Measurements from ENCODE around the gene CDIPT. TPM values are rescaled to one million over a fixed set of nuclear protein-coding genes. Genes with fewer than 3 reads are reported as not detected.
"Not testable (repeated sequence)": the region's sequence is repeated elsewhere in the genome, so short reads cannot be mapped to it uniquely, and the experiment has no call there.

CDIPT gene
- total RNA-seq, 2 experiments from 2014 or later: 52.0 to 62.0 TPM

DNA sequence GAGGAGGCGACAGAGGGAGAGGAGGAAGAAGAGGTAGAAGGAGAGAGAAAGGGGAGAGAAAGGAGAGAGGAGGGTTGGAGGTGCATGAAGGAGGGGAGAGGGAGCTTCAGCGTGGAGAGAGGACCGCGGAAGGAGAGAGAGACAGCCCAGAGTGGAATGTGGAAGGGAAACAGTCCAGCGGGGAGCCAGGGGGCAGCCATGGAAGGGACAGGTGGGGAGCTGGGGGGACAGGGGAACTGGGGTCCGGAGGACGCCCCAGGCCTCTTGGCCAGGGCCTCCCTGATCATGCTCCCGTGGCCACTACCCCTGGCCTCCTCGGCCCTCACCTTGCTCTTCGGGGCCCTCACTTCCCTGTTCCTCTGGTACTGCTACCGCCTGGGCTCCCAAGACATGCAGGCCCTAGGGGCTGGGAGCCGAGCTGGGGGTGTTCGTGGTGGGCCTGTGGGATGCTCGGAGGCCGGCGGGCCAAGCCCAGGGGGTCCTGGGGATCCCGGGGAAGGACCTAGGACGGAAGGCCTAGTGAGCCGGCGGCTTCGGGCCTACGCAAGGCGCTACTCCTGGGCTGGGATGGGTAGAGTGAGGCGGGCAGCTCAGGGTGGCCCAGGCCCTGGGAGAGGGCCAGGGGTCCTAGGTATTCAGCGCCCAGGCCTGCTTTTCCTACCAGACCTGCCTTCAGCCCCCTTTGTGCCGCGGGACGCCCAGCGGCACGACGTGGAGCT lies 38.0 kb upstream of the CDIPT start:
- ATAC-seq: no peak
- Mint-ChIP-seq H3K4me3 (peak overlapping the region; percentile 66), H3K36me3 (no peaks in the 10 kb centered on the region), H3K27ac (no peak overlapping the region), H3K4me1 (peaks cover 6% of the 10 kb centered on the region), H3K27me3 (peaks cover 18% of the 10 kb centered on the region), H3K9me3 (ENCODE audit: low read depth) (no peaks in the 10 kb centered on the region)
- CTCF ChIA-PET: interaction anchor here (0.8 to 1.6 kb wide), 4 partner anchors 16 to 131 kb away, joined by 3 to 4 read pairs (median 3); partner anchors contain the start of gene KCTD13
- no peak for DNase-seq

DNA sequence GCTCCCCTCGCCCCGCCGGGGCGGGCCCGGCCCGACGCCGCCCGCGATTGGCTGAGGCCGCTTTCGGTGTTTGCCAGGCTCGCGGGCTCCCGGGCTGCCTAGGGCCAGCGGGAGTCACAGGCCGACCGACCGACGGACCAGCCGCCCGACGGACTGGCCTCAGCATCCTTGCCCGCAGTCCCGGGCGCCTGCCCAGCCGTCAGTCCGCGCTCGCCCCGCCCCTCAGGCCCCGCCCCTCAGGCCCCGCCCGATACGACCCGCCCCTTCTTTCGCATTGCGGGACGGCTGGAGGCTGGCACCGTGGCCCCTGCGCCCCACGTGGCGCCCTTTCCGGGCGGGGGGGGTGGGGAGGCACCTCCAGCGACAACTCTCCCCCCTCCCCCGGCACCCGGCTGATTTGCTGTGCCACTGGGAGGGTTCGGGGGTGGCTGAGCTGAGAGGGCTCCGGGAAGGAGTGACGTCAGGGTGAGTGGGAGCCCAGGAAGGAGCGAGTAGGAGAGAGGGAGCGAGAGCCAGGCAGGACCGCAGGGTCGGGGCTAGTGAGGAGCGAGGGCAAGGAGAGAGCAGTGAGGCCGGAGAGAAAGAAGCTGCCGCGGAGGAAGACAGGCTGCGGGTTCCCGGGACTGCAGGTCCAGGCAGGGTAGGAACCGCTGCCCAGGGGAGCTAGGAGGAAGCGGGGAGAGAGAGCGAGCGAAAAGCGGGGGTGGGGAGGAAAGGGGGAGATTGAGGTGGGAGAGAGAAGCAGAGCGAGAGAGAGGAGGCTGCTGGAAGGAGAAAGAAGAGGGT lies 37.3 kb upstream of the CDIPT start, which contains the start of gene ASPHD1:
Gene ASPHD1, plus strand, starts transcription at position 387 of the 786 bp plus-strand sequence. CDS start 484 bp downstream, outside the sequence.
- Mint-ChIP-seq H3K36me3 (no peaks in the 10 kb centered on the region), H3K9me3 (ENCODE audit: low read depth) (no peaks in the 10 kb centered on the region), H3K4me3 (peak within 1 kb of the TSS; percentile 66), H3K4me1 (peaks cover 6% of the 10 kb centered on the region), H3K27me3 (peaks cover 18% of the 10 kb centered on the region), H3K27ac (no peak within 1 kb of the TSS)
- DNase-seq (peak; percentile 69), ATAC-seq (peak; percentile 91)
- CTCF ChIA-PET: interaction anchor here (0.8 to 1.6 kb wide), 6 partner anchors 17 to 131 kb away, joined by 3 to 5 read pairs (median 3); partner anchors contain the start of gene TAOK2

DNA sequence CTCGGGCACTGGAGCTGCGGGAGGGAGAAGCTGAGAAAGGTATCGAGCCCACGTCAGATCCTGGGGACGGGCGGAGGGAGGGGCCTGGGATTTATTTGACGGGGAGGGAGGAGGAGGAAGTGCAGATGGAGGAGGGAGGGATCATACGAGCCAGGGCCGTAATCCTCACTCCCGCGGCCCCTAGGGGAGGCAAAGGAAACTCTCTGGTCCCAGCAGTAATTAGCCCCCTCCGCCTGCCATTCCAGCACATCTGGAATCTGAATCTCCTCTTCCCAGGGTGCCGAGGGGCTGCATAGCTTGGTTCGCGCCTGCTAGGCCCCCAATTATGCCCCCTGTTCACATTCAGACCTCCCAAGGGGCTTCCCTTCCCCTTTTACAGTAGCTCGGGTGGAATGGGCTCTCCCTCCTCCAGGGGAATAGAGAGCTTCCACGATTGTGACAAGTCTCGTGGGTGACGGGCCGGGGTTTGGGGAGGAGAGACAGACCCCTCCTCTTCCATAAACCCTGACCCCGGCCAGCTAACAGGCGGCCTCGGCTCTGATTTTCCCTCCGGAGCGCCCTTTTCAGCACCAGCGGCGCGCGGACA lies 36.6 kb upstream of the CDIPT start, which contains the start of gene SEZ6L2:
Gene SEZ6L2, minus strand, starts transcription at position 35 of the 586 bp plus-strand sequence. CDS start 531 bp downstream, outside the sequence.
- peaks cover 18% of the 10 kb centered on the region for H3K27me3 Mint-ChIP-seq
- CTCF ChIA-PET: interaction anchor here (0.8 to 1.6 kb wide), 5 partner anchors 12 to 132 kb away, joined by 3 to 5 read pairs (median 3); partner anchors contain the start of gene TAOK2
- no peak within 1 kb of the TSS for H3K27ac Mint-ChIP-seq
- peak; percentile 76 for DNase-seq
- peak within 1 kb of the TSS; percentile 66 for H3K4me3 Mint-ChIP-seq
- H3K9me3 Mint-ChIP-seq (ENCODE audit: low read depth): no peaks in the 10 kb centered on the region
- ATAC-seq: no peak
- H3K4me1 Mint-ChIP-seq: peaks cover 6% of the 10 kb centered on the region
- no peaks in the 10 kb centered on the region for H3K36me3 Mint-ChIP-seq

DNA sequence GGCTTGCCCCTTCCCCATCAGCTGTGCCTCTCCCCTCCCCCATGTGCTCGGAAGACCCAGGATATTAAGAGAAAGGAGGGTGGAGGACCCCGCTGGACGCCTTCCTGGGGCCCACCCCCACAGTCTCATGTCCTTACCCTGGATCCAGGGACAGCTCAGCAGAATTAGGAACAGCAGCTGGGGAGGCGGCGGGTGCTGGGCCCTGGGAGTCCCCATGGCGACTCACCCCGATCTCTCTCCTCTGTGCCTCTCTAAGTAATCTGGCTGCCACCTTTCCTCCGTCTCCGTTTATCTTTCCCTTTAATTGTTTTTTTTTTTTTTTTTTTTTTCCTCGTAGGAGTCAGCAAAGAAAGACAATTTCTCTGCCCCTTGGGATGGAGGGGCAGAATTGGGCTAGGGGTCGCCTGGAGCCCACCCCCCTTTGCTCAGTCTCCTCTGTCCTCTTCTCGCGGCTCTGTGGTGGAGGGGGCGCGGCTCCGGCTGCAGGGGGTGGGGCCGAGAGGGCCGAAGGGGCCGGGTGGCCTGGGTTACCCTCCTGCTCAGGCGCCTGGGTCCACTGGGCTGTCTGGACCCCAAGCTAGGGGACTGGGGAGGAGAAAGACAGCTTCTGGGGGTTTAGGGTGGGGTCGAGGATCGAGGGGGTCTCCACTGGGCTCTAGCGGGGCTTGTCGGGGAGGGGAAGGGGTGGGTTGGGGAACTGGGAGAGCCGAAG lies 35.9 kb upstream of the CDIPT start:
- Mint-ChIP-seq H3K9me3 (ENCODE audit: low read depth) (no peaks in the 10 kb centered on the region), H3K27me3 (peaks cover 18% of the 10 kb centered on the region), H3K36me3 (no peaks in the 10 kb centered on the region), H3K27ac (no peak overlapping the region), H3K4me1 (peaks cover 6% of the 10 kb centered on the region), H3K4me3 (no peak overlapping the region)
- no peak for ATAC-seq
- CTCF ChIA-PET: interaction anchor here (0.6 to 1.0 kb wide), 3 partner anchors 13 to 62 kb away, joined by 3 to 4 read pairs (median 3); no protein-coding TSS in a partner anchor
- DNase-seq: no peak

DNA sequence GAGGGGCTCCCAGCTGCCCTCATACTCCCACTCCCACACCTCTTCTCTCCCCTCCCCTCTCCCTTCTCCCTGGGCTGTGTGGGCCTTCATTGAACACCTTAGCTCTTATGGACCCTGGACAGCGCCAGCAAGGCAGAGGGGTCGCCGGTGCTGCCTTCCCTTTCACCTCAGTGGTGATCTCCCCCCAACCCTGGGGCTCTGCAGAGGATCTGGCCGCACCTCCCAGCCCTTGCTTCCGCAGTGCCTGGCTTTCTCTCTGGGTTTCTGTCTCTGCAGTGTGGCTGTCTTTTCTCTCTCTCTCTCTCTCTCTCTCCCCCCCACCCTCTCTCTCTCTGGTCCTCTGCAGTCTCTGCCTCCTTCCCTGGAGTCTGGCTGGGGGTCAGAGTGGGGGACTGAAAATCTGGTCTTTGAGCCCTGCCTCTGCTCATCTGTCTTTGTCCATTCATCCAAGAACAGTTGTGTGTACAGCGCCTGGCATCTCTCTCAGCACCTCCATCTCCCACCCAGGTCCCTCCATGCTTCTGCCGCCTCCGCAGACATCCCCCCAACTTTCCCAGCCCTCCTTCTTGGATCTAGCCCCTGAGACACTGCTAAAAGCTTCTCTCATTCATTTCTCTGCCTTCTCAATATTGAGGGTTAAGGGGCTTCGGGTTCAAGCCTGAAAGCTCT lies 35.2 kb upstream of the CDIPT start:
- Mint-ChIP-seq H3K9me3 (ENCODE audit: low read depth) (no peaks in the 10 kb centered on the region), H3K36me3 (no peaks in the 10 kb centered on the region), H3K27ac (no peak overlapping the region), H3K4me1 (peaks cover 2% of the 10 kb centered on the region), H3K27me3 (peaks cover 18% of the 10 kb centered on the region), H3K4me3 (no peak overlapping the region)
- DNase-seq (no peak), ATAC-seq (no peak)
- CTCF ChIA-PET: interaction anchor here (0.6 to 1.0 kb wide), 2 partner anchors 13 to 62 kb away, joined by 3 to 4 read pairs; no protein-coding TSS in a partner anchor

DNA sequence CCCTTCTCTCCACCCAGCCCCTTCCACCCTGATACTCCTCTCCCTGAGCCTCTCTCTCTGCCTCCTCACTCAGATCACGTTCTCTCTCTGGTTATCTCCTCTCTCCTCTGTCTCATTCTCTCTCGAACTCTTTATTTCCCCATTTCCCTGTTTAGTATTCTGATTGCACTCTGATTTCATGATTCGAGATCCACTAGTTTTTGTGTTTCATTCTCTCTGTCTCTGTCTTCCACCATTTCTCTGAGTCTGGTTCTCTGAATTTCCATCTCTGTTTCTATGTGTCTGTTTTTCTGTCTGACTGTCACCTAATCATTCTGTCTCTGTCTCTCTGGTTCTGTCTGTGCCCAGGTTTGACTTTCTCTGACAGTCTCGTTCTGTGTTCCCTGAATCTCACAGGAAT lies 34.3 kb upstream of the CDIPT start:
- H3K9me3 Mint-ChIP-seq (ENCODE audit: low read depth): no peaks in the 10 kb centered on the region
- H3K27ac Mint-ChIP-seq: no peak overlapping the region

DNA sequence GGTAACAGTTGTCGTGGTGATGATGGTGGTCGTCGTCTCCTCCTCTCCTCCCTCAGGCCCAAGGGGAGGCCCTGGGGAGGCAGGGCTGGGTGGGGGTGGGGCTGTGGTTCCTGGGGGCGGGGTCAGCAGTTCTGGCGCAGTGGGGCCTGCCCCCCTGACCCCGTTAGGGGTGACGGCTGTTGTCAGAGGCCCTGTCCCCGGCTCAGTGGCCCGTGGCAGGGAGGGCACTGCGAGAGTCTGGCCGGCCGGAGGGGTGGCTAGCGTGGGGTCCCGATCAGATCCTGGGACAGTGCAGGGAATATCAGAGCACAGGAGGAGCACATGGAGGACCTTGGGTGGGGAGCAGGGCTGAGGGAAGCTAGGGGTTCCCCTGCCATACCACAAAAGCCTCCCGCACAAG lies 33.8 kb upstream of the CDIPT start:
- CTCF ChIA-PET: no interaction called here
- Mint-ChIP-seq H3K36me3 (no peaks in the 10 kb centered on the region), H3K4me1 (peaks cover 2% of the 10 kb centered on the region), H3K27me3 (peaks cover 18% of the 10 kb centered on the region), H3K4me3 (no peak overlapping the region), H3K27ac (no peak overlapping the region), H3K9me3 (ENCODE audit: low read depth) (no peaks in the 10 kb centered on the region)
- no peak for ATAC-seq
- no peak for DNase-seq

More for the DNA sequence above, 34.3 kb upstream of the CDIPT start:
- Mint-ChIP-seq H3K4me3 (no peak overlapping the region), H3K4me1 (peaks cover 2% of the 10 kb centered on the region), H3K27me3 (peaks cover 18% of the 10 kb centered on the region), H3K36me3 (no peaks in the 10 kb centered on the region)
- ATAC-seq: no peak
- DNase-seq: no peak
- CTCF ChIA-PET: no interaction called here

DNA sequence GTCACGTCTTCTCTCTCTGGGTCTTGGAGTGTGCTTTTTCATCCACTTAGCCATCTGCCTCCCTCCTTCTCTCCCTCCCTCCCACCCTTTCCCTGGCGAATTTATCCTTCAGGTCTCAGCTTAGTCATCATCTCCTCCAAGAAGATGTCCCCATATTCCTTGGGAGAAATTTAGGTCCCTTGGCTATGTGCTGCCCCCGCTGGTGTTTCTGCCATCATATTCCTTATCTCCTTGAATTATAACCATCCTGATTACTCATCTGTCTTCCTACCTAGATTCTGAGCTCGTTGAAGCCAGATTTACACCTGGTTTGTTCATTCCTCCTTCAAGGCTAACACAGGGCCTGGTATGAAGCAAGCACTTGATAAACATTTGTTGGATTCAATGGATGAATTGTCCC lies 31.3 kb upstream of the CDIPT start:
- Mint-ChIP-seq H3K4me3 (no peak overlapping the region), H3K36me3 (no peaks in the 10 kb centered on the region), H3K27me3 (peaks cover 18% of the 10 kb centered on the region), H3K4me1 (no peaks in the 10 kb centered on the region), H3K27ac (no peak overlapping the region), H3K9me3 (ENCODE audit: low read depth) (no peaks in the 10 kb centered on the region)
- CTCF ChIA-PET: interaction anchor here (0.5 kb wide), 1 partner anchor 138 kb away, joined by 3 read pairs; no protein-coding TSS in a partner anchor
- DNase-seq: no peak
- no peak for ATAC-seq

DNA sequence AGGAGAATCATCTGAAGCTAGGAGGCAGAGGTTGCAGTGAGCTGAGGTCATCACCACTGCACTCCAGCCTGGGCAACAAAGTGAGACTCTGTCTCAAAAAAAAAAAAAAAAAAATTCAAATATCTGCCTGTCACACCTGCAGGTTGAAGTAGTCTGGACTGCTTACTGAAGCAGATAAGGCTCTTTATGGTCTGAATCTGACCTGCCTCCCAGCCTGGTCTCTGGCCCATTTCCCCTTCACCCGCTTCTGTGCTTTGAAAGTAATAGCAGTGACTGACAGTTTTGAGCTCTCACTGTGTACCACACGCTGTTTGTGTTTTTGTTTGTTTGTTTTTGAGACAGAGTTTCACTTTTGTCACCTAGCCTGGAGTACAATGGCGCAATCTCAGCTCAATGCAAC lies 30.5 kb upstream of the CDIPT start:
- H3K36me3 Mint-ChIP-seq: no peaks in the 10 kb centered on the region
- CTCF ChIA-PET: no interaction called here
- H3K9me3 Mint-ChIP-seq (ENCODE audit: low read depth): no peaks in the 10 kb centered on the region

DNA sequence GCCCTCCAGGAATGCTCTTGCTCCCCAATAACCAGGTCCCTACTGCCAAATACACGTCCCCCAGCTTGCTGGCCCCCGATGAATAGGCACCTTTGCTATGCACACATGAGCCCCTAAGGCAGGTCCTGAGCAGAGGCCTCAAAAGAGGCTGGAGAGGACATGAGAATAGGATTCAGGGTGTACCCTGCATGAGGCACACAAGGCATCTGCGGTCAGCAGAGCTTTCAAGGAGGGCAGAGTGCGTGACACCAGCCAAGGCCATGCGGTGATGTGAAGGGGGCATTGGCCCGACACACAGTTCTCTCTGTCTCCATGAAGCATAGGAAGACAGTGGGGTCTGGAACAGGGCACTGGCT lies 29.4 kb upstream of the CDIPT start:
- Mint-ChIP-seq H3K9me3 (ENCODE audit: low read depth) (no peaks in the 10 kb centered on the region), H3K27ac (no peak overlapping the region), H3K27me3 (peaks cover 3% of the 10 kb centered on the region), H3K36me3 (no peaks in the 10 kb centered on the region), H3K4me1 (no peaks in the 10 kb centered on the region), H3K4me3 (no peak overlapping the region)
- CTCF ChIA-PET: no interaction called here
- ATAC-seq: no peak
- no peak for DNase-seq

More for the DNA sequence above, 30.5 kb upstream of the CDIPT start:
- DNase-seq (no peak), ATAC-seq (no peak)
- peaks cover 15% of the 10 kb centered on the region for H3K27me3 Mint-ChIP-seq
- H3K4me3 Mint-ChIP-seq: no peak overlapping the region
- no peak overlapping the region for H3K27ac Mint-ChIP-seq
- no peaks in the 10 kb centered on the region for H3K4me1 Mint-ChIP-seq

DNA sequence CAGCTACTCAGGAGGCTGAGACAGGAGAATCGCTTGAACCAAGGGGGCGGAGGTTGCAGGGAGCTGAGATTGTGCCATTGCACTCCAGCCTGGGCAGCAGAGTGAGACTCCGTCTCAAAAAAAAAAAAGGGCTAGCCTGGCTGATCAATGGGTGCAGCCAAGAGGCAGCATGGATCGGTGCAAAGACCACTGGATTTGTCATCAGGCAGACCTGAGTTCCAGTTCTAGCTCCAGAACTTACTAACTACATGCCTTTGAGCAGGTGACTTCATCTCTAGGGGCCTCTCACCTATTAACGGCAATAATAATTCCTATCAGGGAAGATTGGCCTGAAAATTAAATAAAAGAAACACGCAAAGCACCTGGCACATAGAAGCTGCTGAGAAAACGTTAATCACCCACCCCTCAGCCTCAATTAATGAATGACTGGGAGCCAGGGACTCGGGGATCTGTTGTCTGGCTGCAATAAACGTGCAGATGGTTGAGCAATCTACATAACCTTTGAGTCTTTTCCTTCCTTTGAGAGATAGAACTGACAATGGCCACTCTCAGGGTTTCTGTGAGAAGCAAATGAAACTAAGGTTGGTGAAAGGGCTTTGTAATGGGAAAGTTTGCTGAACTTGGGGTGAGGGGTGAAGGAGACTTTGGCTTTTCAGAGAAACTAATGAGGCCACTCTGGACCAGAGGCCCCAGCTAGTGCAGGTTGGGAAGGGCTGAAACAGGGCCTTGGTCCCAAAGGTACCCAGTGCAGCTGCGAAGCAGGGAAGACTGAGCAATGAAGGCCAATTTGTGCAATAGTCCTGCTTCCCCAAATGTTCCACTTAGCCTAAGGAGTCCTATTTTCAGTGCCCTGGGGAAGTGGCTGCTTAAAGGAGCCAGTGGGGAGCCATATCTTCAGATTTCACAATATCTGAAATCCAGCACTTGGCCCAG lies 28.8 kb upstream of the CDIPT start:
- no peak for DNase-seq
- Mint-ChIP-seq H3K4me3 (no peak overlapping the region), H3K36me3 (no peaks in the 10 kb centered on the region), H3K9me3 (ENCODE audit: low read depth) (no peaks in the 10 kb centered on the region), H3K4me1 (no peaks in the 10 kb centered on the region), H3K27ac (no peak overlapping the region), H3K27me3 (no peaks in the 10 kb centered on the region)
- ATAC-seq: no peak
- CTCF ChIA-PET: no interaction called here

DNA sequence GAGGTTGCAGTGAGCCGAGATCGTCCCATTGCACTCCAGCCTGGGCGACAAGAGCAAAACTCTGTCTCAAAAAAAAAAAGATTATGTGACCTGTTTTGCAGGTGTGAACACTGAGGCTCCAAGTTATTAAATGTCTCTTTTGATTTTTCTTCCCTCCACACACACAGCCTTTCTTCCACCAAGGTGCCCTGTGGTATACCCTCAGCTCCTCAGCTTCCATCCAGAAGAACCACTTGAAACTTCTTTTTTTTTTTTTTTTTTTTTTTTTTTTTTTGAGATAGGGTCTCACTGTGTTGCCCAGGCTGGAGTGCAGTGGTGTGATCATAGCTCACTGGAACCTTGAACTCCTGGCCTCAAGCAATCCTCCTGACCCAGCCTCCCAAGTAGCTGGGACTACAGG lies 26.3 kb upstream of the CDIPT start:
- CTCF ChIA-PET; DNase-seq; H3K27ac Mint-ChIP-seq; H3K4me3 Mint-ChIP-seq; H3K4me1 Mint-ChIP-seq; H3K36me3 Mint-ChIP-seq; H3K9me3 Mint-ChIP-seq (ENCODE audit: low read depth); ATAC-seq; H3K27me3 Mint-ChIP-seq: not testable (repeated sequence)

Data from activated CD8-positive, alpha-beta memory T cell treated with anti-CD3 and anti-CD28 coated beads, Interleukin-2, amount 10 ng/mL, durations not matched to agents 7 days and 5 days (primary cell).